GM10847 (cell line): ENCODE results near the gene UXS1.

Experiments used
- POLR2A ChIP-seq: IDR thresholded peaks from 2 replicates; pipeline ENCODE4 v1.6.1; 2011; ENCODE audit not compliant: insufficient read length; ENCODE audit errors: extremely low read depth

The UXS1 gene

DNA sequence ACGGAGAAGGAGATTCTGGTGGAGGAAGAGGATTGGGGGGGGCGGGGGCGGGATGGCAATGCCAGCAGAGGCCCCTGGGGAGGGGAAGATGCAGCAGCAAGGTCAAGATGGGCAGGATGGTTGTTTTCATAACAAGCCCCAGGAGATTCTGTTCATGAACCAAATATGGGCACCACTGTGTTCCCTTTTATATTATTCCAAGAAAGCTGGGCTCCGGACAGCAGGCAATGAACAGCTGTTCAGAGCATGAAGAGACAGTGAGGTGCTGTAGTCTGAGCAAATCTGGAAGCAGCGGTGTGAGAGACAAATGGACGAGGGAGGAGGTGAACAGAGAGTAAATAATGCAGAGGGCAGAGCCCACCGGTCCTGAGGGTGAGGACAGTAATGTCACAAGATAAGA, 20.0 kb downstream of the UXS1 start:
- no peak for TF ChIP-seq POLR2A

DNA sequence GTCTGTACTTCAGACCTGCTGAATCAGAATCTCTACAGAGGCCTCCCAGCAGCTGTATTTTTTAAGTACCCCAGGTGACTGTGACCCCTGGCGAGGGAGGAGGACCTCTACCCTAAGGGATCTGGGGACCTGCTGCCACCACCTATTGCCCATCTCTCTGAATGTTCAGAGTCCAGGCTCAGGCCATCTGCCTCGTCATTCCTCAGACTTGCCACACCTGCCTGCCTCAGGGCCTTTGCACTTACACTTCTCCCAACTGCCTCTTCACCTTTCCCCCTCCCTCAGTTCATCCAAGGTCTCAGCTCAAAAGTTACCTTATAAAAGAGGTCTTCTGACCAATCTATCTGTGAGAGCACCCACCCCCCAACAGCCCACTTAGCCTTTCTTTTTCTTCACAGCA, 21.5 kb downstream of the UXS1 start:
- no peak for TF ChIP-seq POLR2A

- no peak for TF ChIP-seq POLR2A
Observed at GRCh38 chr2:106168657-106169056, 25.4 kb downstream of the UXS1 start.

GRCh38 chr2:106167067-106167466, 27.0 kb downstream of the UXS1 start:
- TF ChIP-seq POLR2A: no peak

DNA sequence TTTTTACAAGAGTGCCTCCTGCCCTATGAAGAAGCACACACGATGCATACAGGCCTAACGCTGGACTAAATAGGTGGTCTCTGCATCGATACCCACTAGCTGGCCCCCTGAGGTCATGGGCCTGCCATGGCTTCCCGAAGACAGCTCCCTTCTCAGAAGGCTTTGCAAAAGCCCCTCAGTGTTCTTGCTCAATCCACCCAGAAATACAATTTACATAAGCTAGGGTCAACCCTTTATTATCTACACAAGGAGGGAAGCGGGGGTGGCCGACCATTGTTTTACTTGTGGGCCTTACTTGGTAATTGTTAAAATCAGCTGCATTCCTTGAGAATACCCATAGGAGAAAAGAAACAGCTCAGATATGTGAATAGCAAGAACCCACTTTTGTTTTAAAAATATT, 28.5 kb downstream of the UXS1 start:
- TF ChIP-seq POLR2A: no peak

DNA sequence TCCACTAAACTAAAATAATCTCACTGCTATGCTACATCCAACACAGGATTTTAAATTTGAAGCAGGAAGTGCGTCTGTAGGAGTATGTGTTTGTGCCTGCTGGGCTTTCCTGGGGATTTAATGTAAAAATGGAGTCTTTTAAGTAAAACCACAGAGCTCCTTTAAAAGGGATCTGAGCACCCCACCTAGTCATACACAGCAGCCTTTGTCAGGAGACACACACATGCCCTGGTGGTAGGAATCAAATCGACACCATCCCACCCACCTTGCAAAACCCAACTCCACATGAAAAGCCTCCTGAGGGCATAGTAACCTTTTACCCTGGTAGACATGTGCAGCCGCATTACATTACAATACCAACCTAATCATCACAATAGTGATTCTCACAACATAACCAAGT, 29.1 kb downstream of the UXS1 start:
- no peak for TF ChIP-seq POLR2A

DNA sequence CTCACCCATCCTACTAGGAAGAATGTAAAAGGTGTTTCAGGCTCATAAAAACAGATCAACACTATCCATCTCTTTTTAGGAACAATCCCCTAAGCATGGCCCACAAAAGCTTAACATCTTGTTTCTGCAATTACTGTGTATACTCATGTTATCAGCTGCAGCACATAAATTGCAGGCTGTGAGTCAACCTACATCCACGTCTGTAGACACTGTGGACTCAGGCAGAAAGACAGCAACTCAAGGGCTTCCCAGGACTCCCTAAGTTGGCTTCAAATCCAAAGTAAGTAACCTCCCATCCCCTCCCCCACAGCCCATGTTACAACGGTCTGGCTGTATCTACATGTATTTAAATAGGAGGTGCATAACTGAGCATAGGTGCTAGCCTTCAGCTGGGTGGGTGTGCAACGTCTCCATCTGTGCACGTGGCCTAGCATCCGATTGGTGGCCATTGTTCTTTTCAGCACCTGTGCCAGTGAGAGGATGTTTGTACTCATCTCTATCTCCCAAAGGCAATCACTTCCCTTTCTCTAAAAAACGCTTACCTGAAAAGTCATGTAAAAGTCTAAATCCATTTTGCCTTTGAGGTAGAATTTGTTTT, 30.1 kb downstream of the UXS1 start:
- no peak for TF ChIP-seq POLR2A

GRCh38 chr2:106161938-106162820, 31.9 kb downstream of the UXS1 start:
- TF ChIP-seq POLR2A: no peak

- no peak for TF ChIP-seq POLR2A
Observed at GRCh38 chr2:106161341-106161740, 32.8 kb downstream of the UXS1 start.

GRCh38 chr2:106160786-106161261, 33.3 kb downstream of the UXS1 start:
- TF ChIP-seq POLR2A: no peak

DNA sequence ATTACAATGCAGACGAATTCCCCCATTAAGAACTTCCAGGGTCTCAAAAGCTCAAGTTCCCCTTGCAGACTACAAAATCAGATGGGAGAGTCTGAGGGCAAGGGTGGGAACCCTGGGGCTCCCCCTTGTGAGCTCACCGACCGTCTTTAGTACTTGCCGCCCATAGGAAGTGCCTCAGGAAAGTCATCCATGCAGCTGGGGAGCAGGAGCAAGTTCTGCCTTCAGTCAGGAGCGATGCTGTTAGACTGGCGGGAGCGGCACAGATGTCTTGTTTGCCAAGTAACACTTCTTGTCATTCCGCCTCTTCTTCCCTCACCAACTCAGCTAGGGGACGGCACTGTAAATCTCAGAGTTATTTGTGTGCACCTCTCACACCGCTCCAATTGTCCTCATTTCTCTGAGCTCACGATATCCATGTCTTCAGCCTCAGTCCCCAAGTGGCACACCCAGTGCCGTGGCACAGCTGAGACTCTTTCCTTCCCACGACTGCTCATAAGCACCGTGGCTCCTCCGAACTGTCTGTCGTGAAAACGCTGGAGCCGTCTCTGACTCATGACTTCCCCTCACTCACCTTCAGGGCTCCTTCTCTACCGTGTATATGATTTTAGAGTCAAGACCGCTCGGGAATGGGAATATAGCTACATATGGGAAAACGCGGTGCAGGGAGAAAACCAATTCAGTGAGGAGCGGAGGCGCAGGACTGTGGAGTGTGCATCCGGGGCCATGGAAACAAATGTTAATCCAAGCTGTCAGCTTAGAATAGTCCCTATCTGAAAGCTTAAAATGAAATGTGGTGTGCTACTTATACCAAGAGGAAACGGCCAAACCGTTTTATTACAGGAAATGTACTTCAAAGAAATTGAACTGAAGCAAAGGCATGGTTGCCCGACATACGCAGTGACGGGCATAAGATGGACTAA, 34.0 kb downstream of the UXS1 start:
- TF ChIP-seq POLR2A: no peak

DNA sequence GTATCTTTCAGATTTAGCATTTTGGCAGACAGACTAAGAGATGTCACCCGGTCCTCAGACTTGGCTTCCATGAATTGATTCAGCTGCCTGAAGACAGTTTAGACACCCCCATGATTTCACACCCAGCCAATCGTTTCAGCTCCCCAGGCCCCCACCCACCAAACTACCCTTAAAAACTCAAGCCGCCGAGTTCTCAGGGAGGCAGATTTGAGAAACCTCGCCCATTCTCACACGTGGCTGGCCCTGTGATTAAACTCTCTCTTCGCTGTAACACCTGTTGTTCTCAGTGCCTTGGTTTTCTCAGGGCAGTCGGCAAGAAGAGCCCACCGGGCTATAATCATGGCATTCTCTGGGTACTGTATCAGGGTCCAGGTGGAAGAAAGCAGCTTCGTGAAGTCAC, 35.2 kb downstream of the UXS1 start:
- TF ChIP-seq POLR2A: no peak

DNA sequence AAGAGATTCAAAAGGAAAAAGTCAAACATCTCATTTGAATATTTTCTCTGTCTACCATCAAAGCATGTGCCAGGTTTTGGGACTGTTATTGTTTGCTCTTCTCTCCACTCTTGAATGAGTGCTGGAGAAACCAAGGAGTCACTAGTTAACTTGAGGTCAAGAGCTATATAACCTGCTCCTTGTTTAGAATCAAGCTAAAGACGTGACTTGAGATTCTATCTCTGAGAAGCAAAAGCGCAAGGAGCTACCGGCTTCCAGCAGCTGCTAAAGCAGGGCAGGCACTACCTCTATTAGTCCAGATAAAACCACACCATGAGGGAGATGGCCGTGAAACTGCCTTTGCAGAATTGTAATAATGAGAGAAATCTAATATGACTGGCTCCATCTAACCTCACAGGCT, 36.0 kb downstream of the UXS1 start:
- TF ChIP-seq POLR2A: no peak

DNA sequence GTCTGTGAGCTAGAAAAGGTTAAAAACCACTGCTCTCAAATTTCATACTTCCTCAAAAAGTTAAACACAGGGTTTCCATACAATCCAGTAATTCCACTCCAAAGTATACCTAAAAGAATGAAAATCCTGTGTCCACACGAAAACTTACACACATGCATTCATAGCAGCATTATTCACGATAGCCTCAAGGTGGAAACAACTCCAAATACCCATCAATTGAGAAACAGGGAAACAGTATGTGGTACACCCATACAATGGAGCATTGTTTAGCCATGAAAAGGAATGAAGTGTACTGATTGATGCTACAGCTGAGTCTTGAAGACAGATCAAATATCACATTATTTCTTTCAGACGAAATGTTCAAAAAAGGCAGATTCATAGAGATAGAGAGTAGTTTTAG, 36.7 kb downstream of the UXS1 start:
- TF ChIP-seq POLR2A: no peak
